Lower leg skin (tissue), 3 donors: ENCODE data around the gene CLSTN2.

Experiments used
- POLR2A ChIP-seq, 2 donors: fragments of 450-650 bp; IDR thresholded peaks; one replicate each; pipeline ENCODE4 v1.6.1; 2016 to 2017; ENCODE audit warnings: antibody characterized with exemption in 2 of 2, mild to moderate bottlenecking in 1 of 2, moderate library complexity in 1 of 2
- TF ChIP-seq, protein P1 (sequence below), 3 donors: fragments of 450-650 bp; IDR thresholded peaks; one replicate each; pipeline ENCODE4 v1.5.1; 2016; ENCODE audit warnings: antibody characterized with exemption in 3 of 3, mild to moderate bottlenecking in 3 of 3, moderate library complexity in 2 of 3

DNA sequence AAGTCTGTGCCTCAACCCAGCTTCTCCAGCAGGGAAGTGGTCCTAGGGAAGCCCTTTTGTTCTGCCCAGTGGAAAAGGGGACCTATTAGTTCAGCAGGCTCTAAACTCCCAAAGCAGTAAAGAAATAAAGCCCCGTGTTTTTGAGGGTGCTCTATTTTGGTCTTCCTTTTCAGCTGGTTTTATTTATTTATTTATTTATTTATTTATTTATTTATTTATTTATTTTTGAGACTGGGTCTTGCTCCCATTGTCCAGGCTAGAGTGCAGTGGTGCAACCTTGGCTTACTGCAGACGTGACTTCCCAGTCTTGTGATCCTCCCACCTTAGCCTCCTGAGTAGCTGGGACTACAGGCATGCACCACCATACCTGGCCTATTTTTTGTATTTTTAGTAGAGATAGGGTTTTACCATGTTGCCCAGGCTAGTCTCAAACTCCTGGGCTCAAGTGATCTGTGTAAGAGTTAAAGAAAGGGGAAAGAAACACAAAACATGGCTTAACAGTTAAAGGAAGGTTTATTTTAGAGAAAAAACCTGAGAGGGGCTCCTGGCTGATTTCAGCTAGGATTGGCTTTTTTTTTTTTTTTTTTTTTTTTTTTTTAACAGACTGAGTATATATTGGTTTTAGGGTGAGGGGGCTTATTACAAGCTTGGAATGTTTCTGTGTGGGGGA lies 154.6 kb downstream of the CLSTN2 start:
- TF ChIP-seq, protein P1, sequence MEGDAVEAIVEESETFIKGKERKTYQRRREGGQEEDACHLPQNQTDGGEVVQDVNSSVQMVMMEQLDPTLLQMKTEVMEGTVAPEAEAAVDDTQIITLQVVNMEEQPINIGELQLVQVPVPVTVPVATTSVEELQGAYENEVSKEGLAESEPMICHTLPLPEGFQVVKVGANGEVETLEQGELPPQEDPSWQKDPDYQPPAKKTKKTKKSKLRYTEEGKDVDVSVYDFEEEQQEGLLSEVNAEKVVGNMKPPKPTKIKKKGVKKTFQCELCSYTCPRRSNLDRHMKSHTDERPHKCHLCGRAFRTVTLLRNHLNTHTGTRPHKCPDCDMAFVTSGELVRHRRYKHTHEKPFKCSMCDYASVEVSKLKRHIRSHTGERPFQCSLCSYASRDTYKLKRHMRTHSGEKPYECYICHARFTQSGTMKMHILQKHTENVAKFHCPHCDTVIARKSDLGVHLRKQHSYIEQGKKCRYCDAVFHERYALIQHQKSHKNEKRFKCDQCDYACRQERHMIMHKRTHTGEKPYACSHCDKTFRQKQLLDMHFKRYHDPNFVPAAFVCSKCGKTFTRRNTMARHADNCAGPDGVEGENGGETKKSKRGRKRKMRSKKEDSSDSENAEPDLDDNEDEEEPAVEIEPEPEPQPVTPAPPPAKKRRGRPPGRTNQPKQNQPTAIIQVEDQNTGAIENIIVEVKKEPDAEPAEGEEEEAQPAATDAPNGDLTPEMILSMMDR (IDR thresholded peaks at IDR 0.05): no peak
- no peak for TF ChIP-seq POLR2A (IDR thresholded peaks at IDR 0.05)
